Hepatocyte (in vitro differentiated cells): ENCODE data around the gene AMMECR1. TPM values are rescaled to one million over a fixed set of nuclear protein-coding genes. Genes with fewer than 3 reads are reported as not detected.
A peak's percentile ranks its signal among the peaks of the same experiment; 100 is the strongest.

ENCODE experiments used
- DNase-seq: peaks from one replicate; pipeline ENCODE4 v3.0.0-alpha.2; 2016; ENCODE audit warnings: low spot score
- H2AFZ ChIP-seq: fragments of 200-600 bp; sonication (generic); 2 replicates; pipeline ENCODE4 v1.6.0; 2016; ENCODE audit warnings: antibody characterized with exemption, mild to moderate bottlenecking
- H3K27ac ChIP-seq: fragments of 200-600 bp; sonication (generic); 2 replicates; pipeline ENCODE4 v1.5.1; 2016; ENCODE audit warnings: mild to moderate bottlenecking
- H3K27me3 ChIP-seq: fragments of 200-600 bp; sonication (generic); 2 replicates; pipeline ENCODE4 v1.6.1; 2016
- H3K36me3 ChIP-seq: fragments of 200-600 bp; sonication (generic); replicated peaks from 2 replicates; pipeline ENCODE4 v1.5.1; 2016; ENCODE audit warnings: low read depth; ENCODE audit not compliant: insufficient read depth
- H3K4me1 ChIP-seq: fragments of 200-600 bp; sonication (generic); 2 replicates; pipeline ENCODE4 v1.5.1; 2016; ENCODE audit warnings: mild to moderate bottlenecking, moderate library complexity; ENCODE audit not compliant: insufficient read depth
- H3K4me2 ChIP-seq: fragments of 200-600 bp; sonication (generic); 2 replicates; pipeline ENCODE4 v1.6.0; 2016
- H3K4me3 ChIP-seq: fragments of 200-600 bp; sonication (generic); 2 replicates; pipeline ENCODE4 v1.5.1; 2016; ENCODE audit warnings: mild to moderate bottlenecking
- H3K79me2 ChIP-seq: fragments of 200-600 bp; sonication (generic); 2 replicates; pipeline ENCODE4 v1.6.0; 2017; ENCODE audit warnings: mild to moderate bottlenecking
- H3K9me2 ChIP-seq: fragments of 200-600 bp; sonication (generic); replicated peaks from 2 replicates; pipeline ENCODE4 v1.6.0; 2017; ENCODE audit warnings: mild to moderate bottlenecking; ENCODE audit not compliant: insufficient read depth
- H3K9me3 ChIP-seq: fragments of 200-600 bp; sonication (generic); 2 replicates; pipeline ENCODE4 v1.5.1; 2016; ENCODE audit warnings: low read depth, mild to moderate bottlenecking
- H4K20me1 ChIP-seq: fragments of 200-600 bp; sonication (generic); 2 replicates; pipeline ENCODE4 v1.6.0; 2016; ENCODE audit warnings: mild to moderate bottlenecking; ENCODE audit not compliant: insufficient read depth, poor library complexity, severe bottlenecking
- EZH2 ChIP-seq: fragments of 200-600 bp; sonication (generic); IDR thresholded peaks from 2 replicates; pipeline ENCODE4 v1.6.1; 2016; ENCODE audit warnings: antibody characterized with exemption, mild to moderate bottlenecking, borderline replicate concordance
- EZH2phosphoT487 ChIP-seq: fragments of 200-600 bp; sonication (generic); IDR thresholded peaks from one replicate; pipeline ENCODE4 v1.6.1; 2018; ENCODE audit warnings: antibody characterized with exemption, mild to moderate bottlenecking, low read depth, moderate library complexity; ENCODE audit not compliant: unreplicated experiment, severe bottlenecking
- WGBS: methylation state at CpG from one replicate; pipeline ENCODE4 v1.1.6; 2016; ENCODE audit warnings: low lambda C conversion rate; ENCODE audit errors: missing lambda C conversion rate; 5-methylcytosine and 5-hydroxymethylcytosine counted together
- polyA plus RNA-seq: library from polyadenylated mRNA; unstranded; fragments of >200 nt; fragmentation: Nextera tagmentation; extraction: Ambion mirVana; gene quantifications from 2 replicates; pipeline ENCODE4 v1.2.1, GENCODE V29; 2016
- total RNA-seq: library from RNA; depleted of rRNA; stranded (reverse); fragments of >200 nt; gene quantifications from 2 replicates; pipeline ENCODE4 v1.2.3, GENCODE V29; 2014
- TF ChIP-seq, protein P1 (sequence below): fragments of 200-600 bp; sonication (generic); IDR thresholded peaks from 2 replicates; pipeline ENCODE4 v1.5.1; 2016; ENCODE audit warnings: antibody characterized with exemption, mild to moderate bottlenecking; ENCODE audit not compliant: poor library complexity

Gene AMMECR1
- total and polyA plus RNA-seq, 2 experiments from 2014 or later = 24.6 to 33.3 TPM

GRCh38 chrX:110153244-110153643 lies 164.6 kb downstream of the AMMECR1 start:
- H2AFZ ChIP-seq = no peak overlapping the region
- 66% methylated on average over 2 of the region's 2 CpGs for WGBS
- no peaks in the 10 kb centered on the region for H3K9me3 ChIP-seq
- no peaks in the 10 kb centered on the region for H3K9me2 ChIP-seq
- DNase-seq = no peak
- H3K4me1 ChIP-seq = no peaks in the 10 kb centered on the region
- H3K79me2 ChIP-seq = no peaks in the 10 kb centered on the region
- H3K27ac ChIP-seq = no peak overlapping the region
- no peak for TF ChIP-seq EZH2
- no peak for TF ChIP-seq EZH2phosphoT487
- TF ChIP-seq, protein P1, sequence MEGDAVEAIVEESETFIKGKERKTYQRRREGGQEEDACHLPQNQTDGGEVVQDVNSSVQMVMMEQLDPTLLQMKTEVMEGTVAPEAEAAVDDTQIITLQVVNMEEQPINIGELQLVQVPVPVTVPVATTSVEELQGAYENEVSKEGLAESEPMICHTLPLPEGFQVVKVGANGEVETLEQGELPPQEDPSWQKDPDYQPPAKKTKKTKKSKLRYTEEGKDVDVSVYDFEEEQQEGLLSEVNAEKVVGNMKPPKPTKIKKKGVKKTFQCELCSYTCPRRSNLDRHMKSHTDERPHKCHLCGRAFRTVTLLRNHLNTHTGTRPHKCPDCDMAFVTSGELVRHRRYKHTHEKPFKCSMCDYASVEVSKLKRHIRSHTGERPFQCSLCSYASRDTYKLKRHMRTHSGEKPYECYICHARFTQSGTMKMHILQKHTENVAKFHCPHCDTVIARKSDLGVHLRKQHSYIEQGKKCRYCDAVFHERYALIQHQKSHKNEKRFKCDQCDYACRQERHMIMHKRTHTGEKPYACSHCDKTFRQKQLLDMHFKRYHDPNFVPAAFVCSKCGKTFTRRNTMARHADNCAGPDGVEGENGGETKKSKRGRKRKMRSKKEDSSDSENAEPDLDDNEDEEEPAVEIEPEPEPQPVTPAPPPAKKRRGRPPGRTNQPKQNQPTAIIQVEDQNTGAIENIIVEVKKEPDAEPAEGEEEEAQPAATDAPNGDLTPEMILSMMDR = no peak
- no peaks in the 10 kb centered on the region for H3K36me3 ChIP-seq
- H3K27me3 ChIP-seq = no peaks in the 10 kb centered on the region
- no peak overlapping the region for H3K4me2 ChIP-seq
- no peak overlapping the region for H3K4me3 ChIP-seq
- no peaks in the 10 kb centered on the region for H4K20me1 ChIP-seq

DNA sequence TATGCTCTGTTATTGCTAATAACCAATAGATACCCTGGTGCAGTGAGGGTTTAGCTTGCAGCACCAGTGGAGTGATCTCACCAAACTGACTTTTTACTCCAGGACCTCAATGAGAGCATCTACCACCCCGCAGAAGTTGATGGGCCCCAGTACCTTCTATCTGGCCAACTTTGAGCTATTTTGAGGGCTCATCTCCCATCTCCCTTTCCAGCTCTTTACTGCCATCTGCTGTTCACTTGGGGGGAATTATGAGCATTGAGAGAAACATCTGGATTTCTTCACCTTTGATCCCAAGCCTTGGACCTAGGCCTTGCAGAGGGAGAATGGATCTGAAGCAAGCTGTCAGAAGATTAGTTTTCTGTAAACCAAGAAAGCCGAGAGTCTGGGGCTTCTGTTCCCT lies 171.4 kb downstream of the AMMECR1 start:
- H3K9me2 ChIP-seq = no peaks in the 10 kb centered on the region
- H2AFZ ChIP-seq = no peak overlapping the region
- H3K79me2 ChIP-seq = no peaks in the 10 kb centered on the region
- H3K36me3 ChIP-seq = no peaks in the 10 kb centered on the region
- no peaks in the 10 kb centered on the region for H4K20me1 ChIP-seq
- no peak overlapping the region for H3K27ac ChIP-seq
- DNase-seq = peak; percentile 67
- no peaks in the 10 kb centered on the region for H3K4me1 ChIP-seq
- no peaks in the 10 kb centered on the region for H3K9me3 ChIP-seq
- TF ChIP-seq EZH2 (no peak), EZH2phosphoT487 (no peak)
- TF ChIP-seq, protein P1 = peak; percentile 63
- no peak overlapping the region for H3K4me2 ChIP-seq
- no peaks in the 10 kb centered on the region for H3K27me3 ChIP-seq
- H3K4me3 ChIP-seq = no peak overlapping the region
- WGBS = 9% methylated on average over 2 of the region's 2 CpGs

- Histone ChIP-seq H3K4me1 (no peaks in the 10 kb centered on the region), H3K79me2 (no peaks in the 10 kb centered on the region), H3K9me3 (no peaks in the 10 kb centered on the region), H3K4me2 (no peak overlapping the region), H4K20me1 (no peaks in the 10 kb centered on the region), H3K27me3 (no peaks in the 10 kb centered on the region), H3K9me2 (no peaks in the 10 kb centered on the region), H3K27ac (no peak overlapping the region), H3K36me3 (no peaks in the 10 kb centered on the region), H3K4me3 (no peak overlapping the region), H2AFZ (no peak overlapping the region)
- WGBS = 22% methylated on average over 4 of the region's 4 CpGs
- no peak for TF ChIP-seq EZH2
- TF ChIP-seq, protein P1 = peak; percentile 52
- peak; percentile 35 for DNase-seq
Measured at GRCh38 chrX:110145854-110146253, 172.0 kb downstream of the AMMECR1 start.

GRCh38 chrX:110145311-110145710 lies 172.6 kb downstream of the AMMECR1 start:
- Histone ChIP-seq H3K4me2 (no peak overlapping the region), H3K9me3 (no peaks in the 10 kb centered on the region), H3K27ac (no peak overlapping the region), H3K9me2 (no peaks in the 10 kb centered on the region), H3K27me3 (no peaks in the 10 kb centered on the region), H3K4me1 (no peaks in the 10 kb centered on the region), H2AFZ (no peak overlapping the region), H3K36me3 (no peaks in the 10 kb centered on the region), H3K4me3 (no peak overlapping the region), H3K79me2 (no peaks in the 10 kb centered on the region), H4K20me1 (no peaks in the 10 kb centered on the region)
- TF ChIP-seq EZH2phosphoT487 (no peak), EZH2 (no peak)
- TF ChIP-seq, protein P1 = no peak
- no peak for DNase-seq
